ENCODE data around the gene FAM120B. TPM values are rescaled to one million over a fixed set of nuclear protein-coding genes. Genes with fewer than 3 reads are reported as not detected.

Gene FAM120B
- total RNA-seq, 2 donors from 2014 or later: 18.7 to 25.3 TPM

- intact Hi-C loops (cut with DNase I): no loop called here
- DNase-seq (ENCODE audit: low spot score): peak; percentile 53
These were observed 36.6 kb upstream of the FAM120B start for GRCh38 chr6:170269846-170270541.

GRCh38 chr6:170270984-170271593 is 35.5 kb upstream of the FAM120B start:
- intact Hi-C loops (cut with DNase I): no loop called here
- peak; percentile 77 for DNase-seq (ENCODE audit: low spot score)

GRCh38 chr6:170271771-170272314 is 34.7 kb upstream of the FAM120B start:
- peak; percentile 90 for DNase-seq (ENCODE audit: low spot score)
- intact Hi-C loops (cut with DNase I): no loop called here

- intact Hi-C loops (cut with DNase I): no loop called here
- no peak for DNase-seq (ENCODE audit: low spot score)
These were observed 34.1 kb upstream of the FAM120B start for GRCh38 chr6:170272341-170273065.

GRCh38 chr6:170273191-170273590 is 33.4 kb upstream of the FAM120B start:
- intact Hi-C loops (cut with DNase I): no loop called here
- peak; percentile 79 for DNase-seq (ENCODE audit: low spot score)

- intact Hi-C loops (cut with DNase I): no loop called here
- no peak for DNase-seq (ENCODE audit: low spot score)
These were observed 32.9 kb upstream of the FAM120B start for GRCh38 chr6:170273681-170274080.

- intact Hi-C loops (cut with DNase I): no loop called here
These were observed 31.6 kb upstream of the FAM120B start for GRCh38 chr6:170274713-170275560.

GRCh38 chr6:170276369-170277057 is 30.0 kb upstream of the FAM120B start:
- intact Hi-C loops (cut with DNase I): no loop called here
- peak; percentile 85 for DNase-seq (ENCODE audit: low spot score)

More at GRCh38 chr6:170274713-170275560, 31.6 kb upstream of the FAM120B start:
- peak; percentile 59 for DNase-seq (ENCODE audit: low spot score)

- intact Hi-C loops (cut with DNase I): no loop called here
- no peak for DNase-seq (ENCODE audit: low spot score)
These were observed 28.4 kb upstream of the FAM120B start for GRCh38 chr6:170277893-170278742.

GRCh38 chr6:170278743-170279094 is 27.8 kb upstream of the FAM120B start:
- intact Hi-C loops (cut with DNase I): no loop called here
- DNase-seq (ENCODE audit: low spot score): no peak

GRCh38 chr6:170279426-170279825 is 27.1 kb upstream of the FAM120B start:
- intact Hi-C loops (cut with DNase I): no loop called here
- DNase-seq (ENCODE audit: low spot score): no peak

GRCh38 chr6:170279977-170280688 is 26.4 kb upstream of the FAM120B start:
- intact Hi-C loops (cut with DNase I): loop anchor here in 1 of 2 donors (10.0 kb wide), 1 partner anchor 95 kb away; no protein-coding TSS in a partner anchor
- peak; percentile 91 for DNase-seq (ENCODE audit: low spot score)

- no peak for DNase-seq (ENCODE audit: low spot score)
- intact Hi-C loops (cut with DNase I): loop anchor here in 1 of 2 donors (10.0 kb wide), 1 partner anchor 94 kb away; no protein-coding TSS in a partner anchor
These were observed 25.9 kb upstream of the FAM120B start for GRCh38 chr6:170280689-170281045.

- no peak for DNase-seq (ENCODE audit: low spot score)
These were observed 24.9 kb upstream of the FAM120B start for GRCh38 chr6:170281331-170282292.

GRCh38 chr6:170282512-170283158 is 23.9 kb upstream of the FAM120B start:
- no peak for DNase-seq (ENCODE audit: low spot score)
- intact Hi-C loops (cut with DNase I): loop anchor here in 1 of 2 donors (10.0 kb wide), 1 partner anchor 92 kb away; no protein-coding TSS in a partner anchor

More at GRCh38 chr6:170281331-170282292, 24.9 kb upstream of the FAM120B start:
- intact Hi-C loops (cut with DNase I): loop anchor here in 1 of 2 donors (10.0 kb wide), 1 partner anchor 93 kb away; no protein-coding TSS in a partner anchor
